GM21528 (cell line): Measurements from ENCODE around the gene ERN2.

Experiments
- ATAC-seq: cut with Tn5 transposase; IDR thresholded peaks from one replicate; pipeline ENCODE4 v1.9.1; 2021; ENCODE audit warnings: mild to moderate bottlenecking, moderate library complexity; ENCODE audit not compliant: unreplicated experiment, low FRiP score

The ERN2 gene

GRCh38 chr16:23690771-23691482 is 22.1 kb downstream of the ERN2 start:
- ATAC-seq: no peak

- no peak for ATAC-seq
Observed at GRCh38 chr16:23689442-23690187, 23.4 kb downstream of the ERN2 start.

GRCh38 chr16:23687034-23687808 is 25.8 kb downstream of the ERN2 start:
- no peak for ATAC-seq

- ATAC-seq: no peak
Observed at GRCh38 chr16:23683487-23683886, 29.5 kb downstream of the ERN2 start.

- no peak for ATAC-seq
Observed at GRCh38 chr16:23682181-23682580, 30.8 kb downstream of the ERN2 start.

GRCh38 chr16:23679986-23680336 is 33.1 kb downstream of the ERN2 start:
- no peak for ATAC-seq

- no peak for ATAC-seq
Observed at GRCh38 chr16:23679274-23679985, 33.6 kb downstream of the ERN2 start.

- ATAC-seq: no peak
Observed at GRCh38 chr16:23678430-23679273, 34.4 kb downstream of the ERN2 start, which contains the start of gene PLK1. Gene PLK1 (plus strand): TSS chr16:23678889. CDS start chr16:23678933, 44 bp downstream.

- no peak for ATAC-seq
Observed at GRCh38 chr16:23676924-23677480, 36.0 kb downstream of the ERN2 start.

- ATAC-seq: no peak
Observed at GRCh38 chr16:23673971-23674614, 38.9 kb downstream of the ERN2 start.

- ATAC-seq: peak; percentile 93
Observed at GRCh38 chr16:23670137-23670776, 42.8 kb downstream of the ERN2 start.

GRCh38 chr16:23668873-23669272 is 44.1 kb downstream of the ERN2 start:
- no peak for ATAC-seq

- ATAC-seq: no peak
Observed at GRCh38 chr16:23668225-23668624, 44.8 kb downstream of the ERN2 start.

GRCh38 chr16:23667355-23667659 is 45.7 kb downstream of the ERN2 start:
- ATAC-seq: no peak

GRCh38 chr16:23666571-23667354 is 46.3 kb downstream of the ERN2 start:
- ATAC-seq: no peak

- ATAC-seq: no peak
Observed at GRCh38 chr16:23663918-23664317, 49.1 kb downstream of the ERN2 start.

- no peak for ATAC-seq
Observed at GRCh38 chr16:23651943-23652468, 61.0 kb downstream of the ERN2 start.
